ENCODE data around the gene OCA2. TPM values are rescaled to one million over a fixed set of nuclear protein-coding genes. Genes with fewer than 3 reads are reported as not detected.

The OCA2 gene
- total RNA-seq, 1 experiment from 2014 or later, result 0.31 TPM

DNA sequence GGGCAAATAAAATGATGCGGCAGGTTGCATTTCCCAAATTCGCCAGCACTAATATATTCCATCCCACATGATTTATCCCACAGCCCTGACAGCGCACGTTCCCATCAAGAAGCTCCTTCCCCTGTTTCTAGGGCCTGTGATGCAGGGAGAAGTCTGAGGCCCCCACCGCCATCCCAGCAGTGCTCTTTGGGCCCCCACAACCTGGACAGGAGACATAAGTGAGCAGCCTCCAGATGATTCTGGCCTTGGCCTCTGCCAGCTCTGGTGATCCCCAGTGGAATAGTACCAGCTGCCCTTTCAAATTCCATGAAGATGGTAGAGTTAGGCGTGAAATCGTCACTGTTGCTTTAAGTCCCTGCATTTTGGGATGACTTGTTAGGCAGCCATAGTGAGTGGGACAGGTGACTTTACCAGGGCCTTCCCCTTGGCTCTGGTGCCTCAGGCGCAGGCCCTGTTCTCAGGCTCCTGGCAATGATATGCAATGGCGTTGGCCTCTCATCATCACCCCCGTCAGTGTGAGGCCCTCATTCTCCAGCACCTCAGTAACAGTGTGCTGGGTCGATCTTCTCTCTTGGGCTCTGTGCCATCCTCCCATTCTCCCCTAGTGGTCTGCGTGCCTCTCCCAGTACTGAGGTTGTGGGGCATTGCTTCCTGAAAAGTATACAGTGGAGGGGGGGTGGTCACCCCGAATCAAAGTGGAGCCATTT lies 263.7 kb downstream of the OCA2 start:
- H3K4me2 ChIP-seq (ENCODE audit: insufficient read depth, insufficient read length, low read length), result no peak overlapping the region
- H3K4me1 Mint-ChIP-seq, result peaks cover 3% of the 10 kb centered on the region in 2 experiments; a peak in 1 of 4 replicates
- H2AFZ ChIP-seq (ENCODE audit: low read length), result no peak overlapping the region
- H3K18ac ChIP-seq (ENCODE audit: insufficient read length, low read depth, low read length), result no peak overlapping the region
- H4K20me1 ChIP-seq (ENCODE audit: control insufficient read depth, insufficient read depth, insufficient read length), result no peaks in the 10 kb centered on the region
- no peaks in the 10 kb centered on the region for H3K4me1 ChIP-seq (ENCODE audit: insufficient read depth, low read length)
- peaks cover 2% of the 10 kb centered on the region; the same call in 1 of the 2 replicates for H3K27me3 Mint-ChIP-seq (ENCODE audit: low read depth)
- DNase-seq, result no peak
- H4K5ac ChIP-seq (ENCODE audit: insufficient read length, low read depth, low read length), result no peak overlapping the region
- H2AK5ac ChIP-seq (ENCODE audit: insufficient read length, low read length), result no peak overlapping the region
- H3K27ac Mint-ChIP-seq, result no peak overlapping the region
- no peak overlapping the region for H3K27ac ChIP-seq (ENCODE audit: insufficient read length, low read depth, low read length)
- no peak overlapping the region for H3T11ph ChIP-seq (ENCODE audit: low read length)
- H3K56ac ChIP-seq (ENCODE audit: insufficient read length, low read depth, low read length), result no peak overlapping the region
- H3K23ac ChIP-seq (ENCODE audit: insufficient read length, low read depth, low read length), result no peak overlapping the region
- TF ChIP-seq, protein P1, sequence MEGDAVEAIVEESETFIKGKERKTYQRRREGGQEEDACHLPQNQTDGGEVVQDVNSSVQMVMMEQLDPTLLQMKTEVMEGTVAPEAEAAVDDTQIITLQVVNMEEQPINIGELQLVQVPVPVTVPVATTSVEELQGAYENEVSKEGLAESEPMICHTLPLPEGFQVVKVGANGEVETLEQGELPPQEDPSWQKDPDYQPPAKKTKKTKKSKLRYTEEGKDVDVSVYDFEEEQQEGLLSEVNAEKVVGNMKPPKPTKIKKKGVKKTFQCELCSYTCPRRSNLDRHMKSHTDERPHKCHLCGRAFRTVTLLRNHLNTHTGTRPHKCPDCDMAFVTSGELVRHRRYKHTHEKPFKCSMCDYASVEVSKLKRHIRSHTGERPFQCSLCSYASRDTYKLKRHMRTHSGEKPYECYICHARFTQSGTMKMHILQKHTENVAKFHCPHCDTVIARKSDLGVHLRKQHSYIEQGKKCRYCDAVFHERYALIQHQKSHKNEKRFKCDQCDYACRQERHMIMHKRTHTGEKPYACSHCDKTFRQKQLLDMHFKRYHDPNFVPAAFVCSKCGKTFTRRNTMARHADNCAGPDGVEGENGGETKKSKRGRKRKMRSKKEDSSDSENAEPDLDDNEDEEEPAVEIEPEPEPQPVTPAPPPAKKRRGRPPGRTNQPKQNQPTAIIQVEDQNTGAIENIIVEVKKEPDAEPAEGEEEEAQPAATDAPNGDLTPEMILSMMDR (conservative IDR thresholded peaks at IDR 0.05), result no peak
- no peak overlapping the region for H2BK20ac ChIP-seq (ENCODE audit: low read depth, low read length, poor library complexity, severe bottlenecking)
- no peaks in the 10 kb centered on the region for H3K79me2 ChIP-seq (ENCODE audit: insufficient read depth, low read length)
- H3K79me1 ChIP-seq (ENCODE audit: insufficient read depth, low read depth, low read length, poor library complexity, severe bottlenecking), result no peaks in the 10 kb centered on the region
- H3K4me3 Mint-ChIP-seq, result no peak overlapping the region
- no peak overlapping the region for H3K14ac ChIP-seq (ENCODE audit: insufficient read depth, low read length)
- H3K9me3 Mint-ChIP-seq, result peaks cover 0 to 2% of the 10 kb centered on the region in 2 experiments; a peak in 1 of 5 replicates
- H2BK120ac ChIP-seq (ENCODE audit: low read depth, low read length, poor library complexity, severe bottlenecking), result no peak overlapping the region
- no peak overlapping the region for H4K91ac ChIP-seq (ENCODE audit: insufficient read length, low read depth, low read length)
- WGBS (ENCODE audit: extremely low coverage, insufficient read length, low lambda C conversion rate), result no CpG with 5 or more reads among the region's 13 CpGs
- H3K23me2 ChIP-seq (ENCODE audit: insufficient read length, low read depth, low read length, poor library complexity, severe bottlenecking), result no peaks in the 10 kb centered on the region
- H3K9ac ChIP-seq (ENCODE audit: extremely low read depth, insufficient read length, low read length), result no peak overlapping the region
- no peaks in the 10 kb centered on the region for H3K27me3 ChIP-seq (ENCODE audit: insufficient read depth, low read length)
- H4K8ac ChIP-seq (replicated peaks; ENCODE audit: insufficient read length, low read depth, low read length), result no peak overlapping the region
- H2BK5ac ChIP-seq (ENCODE audit: insufficient read length, low read length), result no peak overlapping the region
- no peaks in the 10 kb centered on the region for H3K9me3 ChIP-seq (ENCODE audit: control insufficient read depth, low read depth, low read length)
- no peak overlapping the region for H2BK12ac ChIP-seq (ENCODE audit: insufficient read length, low read depth, low read length)
- no peak overlapping the region for H2BK15ac ChIP-seq (ENCODE audit: low read depth, low read length)
- no peaks in the 10 kb centered on the region for H3K36me3 Mint-ChIP-seq (ENCODE audit: insufficient read depth in 1 of 3, low read depth in 3 of 3)
- no peak overlapping the region for H3K4ac ChIP-seq (ENCODE audit: low read depth, low read length)

Measured in H9 (cell line).